HEK293 (cell line): ENCODE results near the gene NAGPA.

Experiments
- CTCF ChIA-PET: fragments of 350-600 bp; formaldehyde crosslinking; extraction: SDS; loops from one replicate; lab custom pipeline; 2021; ENCODE audit warnings: antibody characterized with exemption; lab: Yijun Ruan, JAX
- POLR2A ChIA-PET: fragments of 300-600 bp; formaldehyde crosslinking; extraction: SDS; loops from one replicate; lab custom pipeline; 2020; ENCODE audit warnings: antibody characterized with exemption, inconsistent platforms; lab: Yijun Ruan, JAX
- H3K27ac ChIP-seq: fragments of 200-500 bp; sonication (Bioruptor generic); 2 replicates; pipeline ENCODE4 v1.5.1; 2014; ENCODE audit warnings: low read depth, low read length, control low read depth, inconsistent platforms; ENCODE audit errors: extremely low read depth
- H3K36me3 ChIP-seq, 2 experiments: fragments of 200-500 bp in 1 of 2; sonication (Bioruptor generic) in 1 of 2; 1 replicate in 1 of 2; 2 replicates in 1 of 2; pipeline ENCODE4 v1.5.1; 2014 to 2017; ENCODE audit warnings: inconsistent platforms in 2 of 2, low read length in 2 of 2; ENCODE audit not compliant: control insufficient read depth in 2 of 2, insufficient read depth in 1 of 2
- H3K4me1 ChIP-seq: fragments of 200-500 bp; sonication (Bioruptor generic); 2 replicates; pipeline ENCODE4 v1.5.1; 2014; ENCODE audit warnings: mild to moderate bottlenecking, low read length, inconsistent platforms; ENCODE audit not compliant: control insufficient read depth, insufficient read depth
- H3K4me3 ChIP-seq: 2 replicates; pipeline ENCODE4 v1.5.1; 2011; ENCODE audit warnings: low read depth, mild to moderate bottlenecking, control low read depth, low read length, moderate library complexity
- H3K9me3 ChIP-seq: fragments of 200-500 bp; sonication (Bioruptor generic); 2 replicates; pipeline ENCODE4 v1.5.1; 2014; ENCODE audit warnings: low read depth, low read length, inconsistent platforms; ENCODE audit not compliant: control insufficient read depth, insufficient read depth
- TRIM28 ChIP-seq: IDR thresholded peaks from 2 replicates; pipeline ENCODE4 v1.6.1; 2011; ENCODE audit warnings: low read length, control low read depth, borderline replicate concordance
- ZBTB8A ChIP-seq: fragments of 450-650 bp; formaldehyde crosslinking; IDR thresholded peaks from 2 replicates; pipeline ENCODE4 v1.5.1; 2016; ENCODE audit warnings: missing biosample characterization, missing genetic modification characterization
- ZIC2 ChIP-seq: fragments of 450-650 bp; formaldehyde crosslinking; IDR thresholded peaks from 2 replicates; pipeline ENCODE4 v1.5.1; 2016; ENCODE audit warnings: missing biosample characterization, missing genetic modification characterization
- ZNF169 ChIP-seq: fragments of 450-650 bp; formaldehyde crosslinking; IDR thresholded peaks from 2 replicates; pipeline ENCODE4 v1.5.1; 2016; ENCODE audit warnings: missing biosample characterization, missing genetic modification characterization
- ZNF174 ChIP-seq: fragments of 450-650 bp; formaldehyde crosslinking; IDR thresholded peaks from 2 replicates; pipeline ENCODE4 v1.5.0; 2017; ENCODE audit warnings: missing biosample characterization, mild to moderate bottlenecking, missing genetic modification characterization
- ZNF221 ChIP-seq: fragments of 450-650 bp; formaldehyde crosslinking; IDR thresholded peaks from 2 replicates; pipeline ENCODE4 v1.5.1; 2017; ENCODE audit warnings: missing biosample characterization, missing genetic modification characterization, borderline replicate concordance
- ZNF341 ChIP-seq: fragments of 450-650 bp; formaldehyde crosslinking; IDR thresholded peaks from 2 replicates; pipeline ENCODE4; 2016; ENCODE audit warnings: low read depth, missing biosample characterization, missing genetic modification characterization
- ZNF366 ChIP-seq: fragments of 450-650 bp; formaldehyde crosslinking; conservative IDR thresholded peaks from 2 replicates; pipeline ENCODE4 v1.5.1; 2016; ENCODE audit warnings: missing biosample characterization, missing genetic modification characterization
- ZNF416 ChIP-seq: fragments of 450-650 bp; formaldehyde crosslinking; IDR thresholded peaks from 2 replicates; pipeline ENCODE4 v1.5.1; 2016; ENCODE audit warnings: missing biosample characterization, missing genetic modification characterization
- ZNF473 ChIP-seq: fragments of 450-650 bp; formaldehyde crosslinking; IDR thresholded peaks from 2 replicates; pipeline ENCODE4 v1.5.1; 2017; ENCODE audit warnings: missing biosample characterization, missing genetic modification characterization
- ZNF521 ChIP-seq: fragments of 450-650 bp; formaldehyde crosslinking; IDR thresholded peaks from 2 replicates; pipeline ENCODE4 v1.5.1; 2017; ENCODE audit warnings: missing biosample characterization, mild to moderate bottlenecking, missing genetic modification characterization
- ZNF560 ChIP-seq: fragments of 450-650 bp; formaldehyde crosslinking; IDR thresholded peaks from 2 replicates; pipeline ENCODE4 v1.5.1; 2017; ENCODE audit warnings: missing biosample characterization, missing genetic modification characterization, borderline replicate concordance
- ZNF561 ChIP-seq: fragments of 450-650 bp; IDR thresholded peaks from 2 replicates; pipeline ENCODE4 v1.5.1; 2018; ENCODE audit warnings: missing biosample characterization, missing genetic modification characterization, borderline replicate concordance
- ZNF624 ChIP-seq: fragments of 450-650 bp; formaldehyde crosslinking; IDR thresholded peaks from 2 replicates; pipeline ENCODE4 v1.5.1; 2017; ENCODE audit warnings: missing biosample characterization, missing genetic modification characterization
- ZNF626 ChIP-seq: fragments of 450-650 bp; sonication (Bioruptor Pico); formaldehyde crosslinking; IDR thresholded peaks from 2 replicates; pipeline ENCODE4 v1.5.1; 2018; ENCODE audit warnings: missing biosample characterization, missing genetic modification characterization, inconsistent platforms
- ZNF658 ChIP-seq: fragments of 450-650 bp; formaldehyde crosslinking; IDR thresholded peaks from 2 replicates; pipeline ENCODE4; 2016; ENCODE audit warnings: missing biosample characterization, missing genetic modification characterization
- ZNF660 ChIP-seq: fragments of 450-650 bp; IDR thresholded peaks from 2 replicates; pipeline ENCODE4 v1.5.1; 2018; ENCODE audit warnings: missing biosample characterization, mild to moderate bottlenecking, missing genetic modification characterization
- ZNF701 ChIP-seq: fragments of 450-650 bp; formaldehyde crosslinking; IDR thresholded peaks from 2 replicates; pipeline ENCODE4 v1.5.1; 2016; ENCODE audit warnings: missing biosample characterization, missing genetic modification characterization
- ZXDB ChIP-seq: fragments of 450-650 bp; formaldehyde crosslinking; IDR thresholded peaks from 2 replicates; pipeline ENCODE4 v1.5.1; 2016; ENCODE audit warnings: missing biosample characterization, missing genetic modification characterization
- TF ChIP-seq, protein P1 (sequence below): fragments of 450-650 bp; formaldehyde crosslinking; IDR thresholded peaks from 2 replicates; pipeline ENCODE4 v1.5.1; 2017; ENCODE audit warnings: missing biosample characterization, mild to moderate bottlenecking, missing genetic modification characterization, moderate library complexity
- TF ChIP-seq, protein P2 (sequence below): fragments of 450-650 bp; formaldehyde crosslinking; IDR thresholded peaks from 2 replicates; pipeline ENCODE4 v1.5.1; 2016; ENCODE audit warnings: missing biosample characterization, missing genetic modification characterization
- TF ChIP-seq, protein P3 (sequence below): fragments of 450-650 bp; formaldehyde crosslinking; IDR thresholded peaks from 2 replicates; pipeline ENCODE4 v1.5.1; 2016; ENCODE audit warnings: missing biosample characterization, missing genetic modification characterization
- TF ChIP-seq, protein P4 (sequence below): fragments of 450-650 bp; formaldehyde crosslinking; IDR thresholded peaks from 2 replicates; pipeline ENCODE4 v1.5.1; 2017; ENCODE audit warnings: missing biosample characterization, missing genetic modification characterization
- TF ChIP-seq, protein P5 (sequence below): sonication (generic); formaldehyde crosslinking; IDR thresholded peaks from 2 replicates; pipeline ENCODE4 v1.8.1; 2022; ENCODE audit warnings: mild to moderate bottlenecking, moderate library complexity, missing genetic modification reagents
- TF ChIP-seq, protein P6 (sequence below): fragments of 450-650 bp; formaldehyde crosslinking; IDR thresholded peaks from 2 replicates; pipeline ENCODE4 v1.5.1; 2017; ENCODE audit warnings: missing biosample characterization, missing genetic modification characterization

Gene NAGPA

DNA sequence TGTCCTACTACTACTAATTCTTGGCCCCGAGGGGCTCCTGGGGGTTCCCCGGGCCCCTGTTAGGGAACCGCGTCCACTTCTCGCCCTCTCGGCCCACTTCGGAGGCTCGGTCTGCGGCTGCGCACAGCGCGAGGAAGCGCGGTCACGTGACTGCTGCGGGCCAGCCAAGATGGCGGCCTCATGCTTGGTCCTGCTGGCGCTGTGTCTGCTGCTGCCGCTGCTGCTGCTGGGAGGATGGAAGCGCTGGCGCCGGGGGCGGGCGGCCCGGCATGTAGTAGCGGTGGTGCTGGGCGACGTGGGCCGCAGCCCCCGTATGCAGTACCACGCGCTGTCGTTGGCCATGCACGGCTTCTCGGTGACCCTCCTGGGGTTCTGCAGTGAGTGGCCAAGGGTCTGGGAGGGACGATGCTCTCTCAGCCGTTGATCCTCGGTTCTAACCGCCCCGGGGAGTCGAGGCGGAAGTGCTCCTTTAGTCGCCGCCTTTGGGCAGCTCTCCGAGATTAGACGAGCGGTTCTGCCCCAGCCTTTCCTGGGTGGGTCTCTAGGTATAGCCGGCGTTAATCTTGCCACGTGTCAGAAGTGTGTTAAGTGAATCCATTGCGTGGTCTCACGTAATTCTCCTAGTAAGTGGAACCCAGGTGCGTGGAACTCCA is 38.1 kb upstream of the NAGPA start, which contains the start of gene ALG1 (continued):
- TF ChIP-seq, protein P1, sequence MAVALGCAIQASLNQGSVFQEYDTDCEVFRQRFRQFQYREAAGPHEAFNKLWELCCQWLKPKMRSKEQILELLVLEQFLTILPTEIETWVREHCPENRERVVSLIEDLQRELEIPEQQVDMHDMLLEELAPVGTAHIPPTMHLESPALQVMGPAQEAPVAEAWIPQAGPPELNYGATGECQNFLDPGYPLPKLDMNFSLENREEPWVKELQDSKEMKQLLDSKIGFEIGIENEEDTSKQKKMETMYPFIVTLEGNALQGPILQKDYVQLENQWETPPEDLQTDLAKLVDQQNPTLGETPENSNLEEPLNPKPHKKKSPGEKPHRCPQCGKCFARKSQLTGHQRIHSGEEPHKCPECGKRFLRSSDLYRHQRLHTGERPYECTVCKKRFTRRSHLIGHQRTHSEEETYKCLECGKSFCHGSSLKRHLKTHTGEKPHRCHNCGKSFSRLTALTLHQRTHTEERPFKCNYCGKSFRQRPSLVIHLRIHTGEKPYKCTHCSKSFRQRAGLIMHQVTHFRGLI (tag by site-specific recombination) = no peak; the same call in 1 of the 2 replicates
- TF ChIP-seq, protein P2, sequence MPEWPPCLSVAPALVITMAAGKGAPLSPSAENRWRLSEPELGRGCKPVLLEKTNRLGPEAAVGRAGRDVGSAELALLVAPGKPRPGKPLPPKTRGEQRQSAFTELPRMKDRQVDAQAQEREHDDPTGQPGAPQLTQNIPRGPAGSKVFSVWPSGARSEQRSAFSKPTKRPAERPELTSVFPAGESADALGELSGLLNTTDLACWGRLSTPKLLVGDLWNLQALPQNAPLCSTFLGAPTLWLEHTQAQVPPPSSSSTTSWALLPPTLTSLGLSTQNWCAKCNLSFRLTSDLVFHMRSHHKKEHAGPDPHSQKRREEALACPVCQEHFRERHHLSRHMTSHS (tag by site-specific recombination) = no peak
- TF ChIP-seq, protein P3, sequence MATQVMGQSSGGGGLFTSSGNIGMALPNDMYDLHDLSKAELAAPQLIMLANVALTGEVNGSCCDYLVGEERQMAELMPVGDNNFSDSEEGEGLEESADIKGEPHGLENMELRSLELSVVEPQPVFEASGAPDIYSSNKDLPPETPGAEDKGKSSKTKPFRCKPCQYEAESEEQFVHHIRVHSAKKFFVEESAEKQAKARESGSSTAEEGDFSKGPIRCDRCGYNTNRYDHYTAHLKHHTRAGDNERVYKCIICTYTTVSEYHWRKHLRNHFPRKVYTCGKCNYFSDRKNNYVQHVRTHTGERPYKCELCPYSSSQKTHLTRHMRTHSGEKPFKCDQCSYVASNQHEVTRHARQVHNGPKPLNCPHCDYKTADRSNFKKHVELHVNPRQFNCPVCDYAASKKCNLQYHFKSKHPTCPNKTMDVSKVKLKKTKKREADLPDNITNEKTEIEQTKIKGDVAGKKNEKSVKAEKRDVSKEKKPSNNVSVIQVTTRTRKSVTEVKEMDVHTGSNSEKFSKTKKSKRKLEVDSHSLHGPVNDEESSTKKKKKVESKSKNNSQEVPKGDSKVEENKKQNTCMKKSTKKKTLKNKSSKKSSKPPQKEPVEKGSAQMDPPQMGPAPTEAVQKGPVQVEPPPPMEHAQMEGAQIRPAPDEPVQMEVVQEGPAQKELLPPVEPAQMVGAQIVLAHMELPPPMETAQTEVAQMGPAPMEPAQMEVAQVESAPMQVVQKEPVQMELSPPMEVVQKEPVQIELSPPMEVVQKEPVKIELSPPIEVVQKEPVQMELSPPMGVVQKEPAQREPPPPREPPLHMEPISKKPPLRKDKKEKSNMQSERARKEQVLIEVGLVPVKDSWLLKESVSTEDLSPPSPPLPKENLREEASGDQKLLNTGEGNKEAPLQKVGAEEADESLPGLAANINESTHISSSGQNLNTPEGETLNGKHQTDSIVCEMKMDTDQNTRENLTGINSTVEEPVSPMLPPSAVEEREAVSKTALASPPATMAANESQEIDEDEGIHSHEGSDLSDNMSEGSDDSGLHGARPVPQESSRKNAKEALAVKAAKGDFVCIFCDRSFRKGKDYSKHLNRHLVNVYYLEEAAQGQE (tag by site-specific recombination) = 0 out of 2 replicates have a peak, but pooled peaks have one; percentile 12

DNA sequence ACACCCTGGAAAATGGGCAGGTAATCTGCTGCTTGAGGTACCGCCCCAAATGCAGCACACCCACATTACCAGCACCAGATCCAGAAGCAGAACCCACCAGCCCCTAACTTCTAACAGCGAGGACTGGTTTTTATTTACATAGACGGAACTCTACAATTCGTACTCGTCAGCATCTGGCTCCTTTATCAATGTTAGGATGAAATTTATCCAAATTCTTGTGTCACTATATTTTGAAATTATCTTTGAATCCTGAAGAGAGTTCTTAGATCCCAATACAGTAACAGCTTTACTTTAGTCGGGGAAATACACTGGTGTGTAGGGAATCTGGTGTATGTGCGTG is 37.6 kb upstream of the NAGPA start:
- ChIA-PET POLR2A (interaction anchor here (1.5 kb wide), 1 partner anchor 27 kb away, joined by 5 read pairs; no protein-coding TSS in a partner anchor), CTCF (interaction anchor here (1.2 kb wide), 1 partner anchor 9 kb away, joined by 3 read pairs; no protein-coding TSS in a partner anchor)
- H3K27ac ChIP-seq = no peak overlapping the region
- H3K9me3 ChIP-seq = no peaks in the 10 kb centered on the region
- H3K4me1 ChIP-seq = no peaks in the 10 kb centered on the region
- TF ChIP-seq, protein P4, sequence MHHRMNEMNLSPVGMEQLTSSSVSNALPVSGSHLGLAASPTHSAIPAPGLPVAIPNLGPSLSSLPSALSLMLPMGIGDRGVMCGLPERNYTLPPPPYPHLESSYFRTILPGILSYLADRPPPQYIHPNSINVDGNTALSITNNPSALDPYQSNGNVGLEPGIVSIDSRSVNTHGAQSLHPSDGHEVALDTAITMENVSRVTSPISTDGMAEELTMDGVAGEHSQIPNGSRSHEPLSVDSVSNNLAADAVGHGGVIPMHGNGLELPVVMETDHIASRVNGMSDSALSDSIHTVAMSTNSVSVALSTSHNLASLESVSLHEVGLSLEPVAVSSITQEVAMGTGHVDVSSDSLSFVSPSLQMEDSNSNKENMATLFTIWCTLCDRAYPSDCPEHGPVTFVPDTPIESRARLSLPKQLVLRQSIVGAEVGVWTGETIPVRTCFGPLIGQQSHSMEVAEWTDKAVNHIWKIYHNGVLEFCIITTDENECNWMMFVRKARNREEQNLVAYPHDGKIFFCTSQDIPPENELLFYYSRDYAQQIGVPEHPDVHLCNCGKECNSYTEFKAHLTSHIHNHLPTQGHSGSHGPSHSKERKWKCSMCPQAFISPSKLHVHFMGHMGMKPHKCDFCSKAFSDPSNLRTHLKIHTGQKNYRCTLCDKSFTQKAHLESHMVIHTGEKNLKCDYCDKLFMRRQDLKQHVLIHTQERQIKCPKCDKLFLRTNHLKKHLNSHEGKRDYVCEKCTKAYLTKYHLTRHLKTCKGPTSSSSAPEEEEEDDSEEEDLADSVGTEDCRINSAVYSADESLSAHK (tag by site-specific recombination) = no peak
- no peak for TF ChIP-seq ZNF174 (tag by site-specific recombination)
- no peak for TF ChIP-seq ZXDB
- no peak for TF ChIP-seq ZIC2 (tag by site-specific recombination)
- no peak for TF ChIP-seq ZNF416 (tag by site-specific recombination)
- TF ChIP-seq ZNF341 (tag by site-specific recombination) = no peak
- TF ChIP-seq ZNF624 (tag by site-specific recombination) = no peak
- TF ChIP-seq ZNF660 (tag by site-specific recombination) = no peak
- TF ChIP-seq ZBTB8A (tag by site-specific recombination) = peak; percentile 64
- TF ChIP-seq TRIM28 = no peak
- TF ChIP-seq ZNF366 = no peak
- TF ChIP-seq ZNF473 = no peak
- TF ChIP-seq ZNF561 (tag by site-specific recombination) = no peak
- TF ChIP-seq, protein P5, sequence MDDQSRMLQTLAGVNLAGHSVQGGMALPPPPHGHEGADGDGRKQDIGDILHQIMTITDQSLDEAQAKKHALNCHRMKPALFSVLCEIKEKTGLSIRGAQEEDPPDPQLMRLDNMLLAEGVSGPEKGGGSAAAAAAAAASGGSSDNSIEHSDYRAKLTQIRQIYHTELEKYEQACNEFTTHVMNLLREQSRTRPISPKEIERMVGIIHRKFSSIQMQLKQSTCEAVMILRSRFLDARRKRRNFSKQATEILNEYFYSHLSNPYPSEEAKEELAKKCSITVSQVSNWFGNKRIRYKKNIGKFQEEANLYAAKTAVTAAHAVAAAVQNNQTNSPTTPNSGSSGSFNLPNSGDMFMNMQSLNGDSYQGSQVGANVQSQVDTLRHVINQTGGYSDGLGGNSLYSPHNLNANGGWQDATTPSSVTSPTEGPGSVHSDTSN (CRISPR knock-in tag) = no peak
- TF ChIP-seq ZNF658 (tag by site-specific recombination) = no peak
- TF ChIP-seq, protein P6, sequence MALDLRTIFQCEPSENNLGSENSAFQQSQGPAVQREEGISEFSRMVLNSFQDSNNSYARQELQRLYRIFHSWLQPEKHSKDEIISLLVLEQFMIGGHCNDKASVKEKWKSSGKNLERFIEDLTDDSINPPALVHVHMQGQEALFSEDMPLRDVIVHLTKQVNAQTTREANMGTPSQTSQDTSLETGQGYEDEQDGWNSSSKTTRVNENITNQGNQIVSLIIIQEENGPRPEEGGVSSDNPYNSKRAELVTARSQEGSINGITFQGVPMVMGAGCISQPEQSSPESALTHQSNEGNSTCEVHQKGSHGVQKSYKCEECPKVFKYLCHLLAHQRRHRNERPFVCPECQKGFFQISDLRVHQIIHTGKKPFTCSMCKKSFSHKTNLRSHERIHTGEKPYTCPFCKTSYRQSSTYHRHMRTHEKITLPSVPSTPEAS (tag by site-specific recombination) = 0 out of 2 replicates have a peak, but pooled peaks have one; percentile 15
- no peak for TF ChIP-seq ZNF701 (tag by site-specific recombination)
- no peak for TF ChIP-seq ZNF221 (tag by site-specific recombination)
- no peak for TF ChIP-seq ZNF521 (tag by site-specific recombination)
- 0 out of 2 replicates have a peak, but pooled peaks have one; percentile 7 for TF ChIP-seq ZNF626 (tag by site-specific recombination)
- TF ChIP-seq ZNF560 (tag by site-specific recombination) = no peak
- no peak for TF ChIP-seq ZNF169 (tag by site-specific recombination)
- H3K4me3 ChIP-seq = peak overlapping the region; percentile 90
- H3K36me3 ChIP-seq = peaks cover 0 to 27% of the 10 kb centered on the region in 2 experiments; a peak in 1 of 3 replicates
